Left kidney (tissue), 2 donors: ENCODE data around the gene SPPL2B. TPM values are rescaled to one million over a fixed set of nuclear protein-coding genes. Genes with fewer than 3 reads are reported as not detected.
"Not testable (repeated sequence)": the region's sequence is repeated elsewhere in the genome, so short reads cannot be mapped to it uniquely, and the experiment has no call there.

Source experiments
- DNase-seq: peaks from one replicate; pipeline ENCODE4 v3.0.0-alpha.2; 2013
- polyA plus RNA-seq: library from polyadenylated mRNA; unstranded; fragments of 120-200 nt; gene quantifications from one replicate; pipeline ENCODE4 v1.2.1, GENCODE V29; 2013; ENCODE audit not compliant: insufficient read length

The SPPL2B gene
- polyA plus RNA-seq, 1 donor: 72.7 TPM

DNA sequence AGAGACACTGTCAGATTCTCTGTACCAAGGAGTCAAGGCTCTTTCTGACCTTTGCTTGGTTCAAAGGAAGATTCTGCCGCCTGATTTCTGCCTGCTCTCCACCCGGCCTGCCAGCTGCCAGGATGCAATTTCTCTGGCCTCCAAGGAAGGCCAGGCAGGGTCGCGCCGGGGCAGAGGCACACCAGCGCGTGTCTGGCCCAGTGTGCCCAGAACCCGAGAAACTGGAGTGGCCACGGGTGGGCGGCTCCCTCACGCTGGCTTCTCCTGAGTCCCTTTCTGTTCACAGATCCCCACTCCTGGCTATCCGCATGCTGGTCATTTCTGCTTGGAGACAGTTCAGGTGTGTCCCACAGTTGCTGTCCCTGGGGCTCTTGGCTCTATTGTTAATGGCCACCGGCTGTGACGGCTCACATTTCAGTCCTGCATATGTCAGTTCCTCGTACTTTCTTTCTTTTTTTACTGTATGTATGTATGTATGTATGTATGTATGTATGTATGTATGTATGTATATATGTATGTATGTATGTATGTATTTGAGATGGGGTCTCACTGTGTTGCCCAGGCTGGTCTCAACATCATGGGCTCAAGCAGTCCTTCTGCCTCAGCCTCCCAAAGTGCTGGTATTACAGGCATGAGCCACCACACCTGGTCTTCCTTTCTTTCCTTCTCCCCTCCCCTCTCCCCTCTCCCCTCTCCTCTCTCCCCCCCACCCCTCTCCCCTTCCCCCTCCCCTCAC, 48.5 kb downstream of the SPPL2B start:
- no peak for DNase-seq

DNA sequence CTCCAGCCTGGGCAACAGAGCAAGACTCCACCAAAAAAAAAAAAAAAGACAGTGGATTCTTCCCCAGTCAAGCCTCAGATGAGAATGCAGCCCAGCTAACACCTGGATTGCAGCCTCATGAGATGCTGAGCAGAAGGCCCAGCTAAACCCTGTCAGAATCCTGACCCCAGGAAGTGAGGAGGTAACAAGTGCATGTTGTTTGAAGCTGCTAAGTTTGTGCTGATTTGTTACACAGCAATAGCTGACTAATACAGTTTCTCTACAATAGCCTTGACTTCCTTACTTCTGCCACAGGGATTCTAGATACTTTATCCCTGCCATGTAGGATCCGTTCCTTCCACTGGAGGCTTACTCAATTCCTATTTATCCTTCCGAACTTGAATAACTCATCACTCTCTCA, 52.1 kb downstream of the SPPL2B start:
- no peak for DNase-seq

GRCh38 chr19:2381148-2381820, 52.8 kb downstream of the SPPL2B start:
- peak; percentile 61 for DNase-seq

DNA sequence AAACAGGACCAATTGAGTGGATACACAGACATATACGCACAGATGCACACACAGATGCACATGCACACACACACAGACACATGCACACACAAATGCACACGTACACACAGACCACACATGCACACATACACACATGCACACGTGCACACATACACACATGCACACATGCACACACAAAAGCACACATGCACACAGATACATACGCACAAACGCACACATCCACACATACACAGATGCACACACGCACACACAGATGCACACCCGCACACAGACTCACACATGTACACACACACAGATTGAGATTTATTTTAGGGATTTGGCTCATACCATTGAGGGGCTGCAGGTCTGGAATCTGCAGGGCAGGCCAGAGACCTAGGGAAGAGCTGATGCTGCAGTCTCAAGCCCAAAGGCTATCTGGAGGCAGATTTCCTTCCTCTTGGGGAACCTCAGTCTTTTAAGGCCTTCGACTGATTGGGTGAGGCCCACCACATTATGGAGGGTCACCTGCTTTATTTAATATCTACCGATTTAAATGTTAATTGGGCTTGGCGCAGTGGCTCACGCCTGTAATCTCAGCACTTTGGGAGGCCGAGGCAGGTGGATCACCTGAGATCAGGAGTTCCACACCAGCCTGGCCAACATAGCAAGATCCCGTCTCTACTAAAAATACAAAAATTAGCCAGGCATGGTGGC, 54.2 kb downstream of the SPPL2B start:
- no peak for DNase-seq

DNA sequence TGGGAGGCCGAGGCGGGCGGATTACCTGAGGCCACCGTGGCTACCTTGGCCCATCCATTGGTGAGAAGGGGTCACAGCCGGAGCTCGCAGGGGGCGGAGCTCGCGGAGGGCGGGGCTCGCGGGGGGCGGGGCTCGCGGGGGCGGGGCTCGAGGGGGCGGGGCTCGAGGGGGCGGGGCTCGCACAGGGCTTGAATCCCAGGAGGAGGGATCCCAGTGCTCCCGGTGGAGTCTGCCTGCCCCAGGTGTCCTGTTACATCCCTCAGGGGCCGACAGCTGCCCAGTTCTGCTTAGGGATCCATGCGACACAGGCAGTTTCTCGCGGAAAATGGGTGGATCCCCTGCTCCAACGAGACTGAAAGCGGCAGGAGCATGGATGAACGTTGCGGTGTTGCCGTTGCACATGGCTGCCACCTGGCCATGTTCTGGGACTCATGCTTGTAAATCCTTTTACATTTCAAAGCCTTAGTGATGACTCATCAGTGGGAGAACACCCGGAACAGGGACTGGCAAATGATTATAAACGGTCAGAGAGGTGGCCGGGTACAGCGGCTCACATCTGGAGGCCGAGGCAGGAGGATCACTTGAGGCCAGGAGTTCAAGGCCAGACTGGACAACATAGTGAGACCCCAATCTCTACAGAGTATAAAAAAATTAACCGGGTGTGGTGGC, 56.7 kb downstream of the SPPL2B start:
- DNase-seq: no peak

GRCh38 chr19:2387367-2388288, 59.1 kb downstream of the SPPL2B start:
- no peak for DNase-seq

DNA sequence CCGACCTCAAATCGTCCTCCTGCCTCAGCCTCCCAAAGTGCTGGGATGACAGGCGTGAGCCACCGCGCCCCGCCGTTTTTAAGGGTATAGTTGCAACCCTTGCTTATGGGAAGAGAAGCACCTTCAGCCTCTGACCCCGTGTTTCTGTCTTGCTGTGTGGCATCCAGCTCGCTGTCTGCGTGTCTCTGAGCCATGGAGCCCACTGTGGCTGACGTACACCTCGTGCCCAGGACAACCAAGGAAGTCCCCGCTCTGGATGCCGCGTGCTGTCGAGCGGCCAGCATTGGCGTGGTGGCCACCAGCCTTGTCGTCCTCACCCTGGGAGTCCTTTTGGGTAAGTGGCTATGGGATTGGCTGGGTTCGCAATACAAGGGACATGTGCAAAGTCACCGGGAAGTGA, 61.1 kb downstream of the SPPL2B start:
- DNase-seq: no peak

DNA sequence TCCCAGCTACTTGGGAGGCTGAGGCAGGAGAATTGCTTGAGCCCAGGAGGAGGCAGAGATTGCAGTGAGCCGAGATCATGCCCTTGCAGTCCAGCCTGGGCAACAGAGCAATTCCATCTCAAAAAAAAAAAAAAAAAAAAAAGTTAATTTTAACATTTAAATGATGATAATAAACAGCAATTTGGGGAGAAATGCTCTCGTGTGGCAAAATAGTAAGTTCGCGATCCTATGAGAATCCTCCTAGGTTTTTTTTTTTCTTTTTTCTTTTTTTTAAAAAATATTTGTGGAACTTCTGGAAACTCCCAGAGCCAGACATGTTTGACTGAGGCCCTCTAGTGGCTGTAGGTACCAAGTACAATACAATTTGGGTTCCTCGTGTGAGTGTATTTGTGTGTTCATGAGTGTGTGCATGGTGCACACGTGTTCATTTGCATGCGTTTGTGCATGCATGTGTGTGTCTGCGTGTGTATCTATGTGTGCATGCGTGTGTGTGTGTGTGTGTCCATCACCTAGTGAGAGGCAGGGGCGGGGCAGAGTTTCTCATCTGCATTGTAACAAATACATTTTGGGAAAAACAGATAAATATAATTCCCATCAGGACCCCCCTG, 62.7 kb downstream of the SPPL2B start:
- DNase-seq: no peak

DNA sequence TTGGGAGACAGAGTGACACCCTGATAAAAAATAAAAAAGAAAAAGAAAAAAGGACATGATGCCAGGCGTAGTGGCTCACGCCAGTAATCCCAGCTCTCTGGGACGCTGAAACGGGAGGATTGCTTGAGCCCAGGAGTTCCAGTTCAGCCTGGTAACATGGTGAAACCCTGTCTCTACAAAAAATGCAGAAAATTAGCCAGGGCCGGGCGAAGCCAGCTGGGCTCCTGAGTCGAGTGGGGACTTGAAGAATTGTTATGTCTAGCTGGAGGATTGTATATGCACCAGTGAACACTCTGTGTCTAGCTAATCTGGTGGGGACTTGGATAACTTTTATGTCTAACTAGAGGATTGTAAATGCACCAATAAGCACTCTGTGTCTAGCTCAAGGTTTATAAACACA, 63.9 kb downstream of the SPPL2B start:
- no peak for DNase-seq

- not testable (repeated sequence) for DNase-seq
These were observed 64.4 kb downstream of the SPPL2B start for GRCh38 chr19:2392899-2393298.

DNA sequence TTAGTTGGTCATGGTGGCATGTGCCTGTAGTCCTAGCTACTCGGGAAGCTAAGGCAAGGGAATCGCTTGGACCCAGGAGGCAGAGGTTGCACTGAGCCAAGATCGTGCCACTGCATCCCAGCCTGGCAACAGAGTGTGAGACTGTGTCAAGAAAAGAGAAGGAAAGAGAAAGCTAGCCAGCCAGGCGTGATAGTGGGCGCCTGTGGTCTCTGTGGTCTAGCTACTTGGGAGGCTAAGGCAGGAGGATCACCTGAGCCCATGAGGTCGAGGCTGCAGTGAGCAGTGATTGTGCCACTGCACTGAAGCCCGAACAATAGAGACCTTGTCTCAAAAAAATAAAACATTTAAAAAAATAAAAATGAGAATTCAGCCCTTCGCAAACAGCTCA, 65.6 kb downstream of the SPPL2B start:
- DNase-seq: no peak

GRCh38 chr19:2394442-2395292, 66.2 kb downstream of the SPPL2B start:
- DNase-seq: no peak

DNA sequence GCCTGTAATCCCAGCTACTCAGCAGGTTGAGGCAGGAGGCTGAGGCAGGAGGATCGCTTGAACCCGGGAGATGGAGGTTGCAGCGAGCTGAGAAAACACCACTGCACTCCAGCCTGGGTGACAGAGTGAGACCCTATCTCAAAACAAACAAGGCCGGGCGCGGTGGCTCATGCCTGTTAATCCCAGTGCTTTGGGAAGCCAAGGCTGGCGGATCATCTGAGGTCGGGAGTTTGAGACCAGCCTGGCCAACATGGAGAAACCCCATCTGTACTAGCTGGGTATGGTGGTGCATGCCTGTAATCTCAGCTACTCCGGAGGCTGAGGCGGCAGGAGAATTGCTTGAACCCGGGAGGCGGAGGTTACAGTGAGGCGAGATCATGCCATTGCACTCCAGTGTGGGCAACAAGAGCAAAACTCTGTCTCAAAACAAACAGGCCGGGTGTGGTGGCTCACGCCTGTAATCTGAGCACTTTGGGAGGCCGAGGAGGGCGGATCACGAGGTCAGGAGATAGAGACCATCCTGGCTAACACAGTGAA, 66.9 kb downstream of the SPPL2B start:
- not testable (repeated sequence) for DNase-seq

GRCh38 chr19:2397173-2397572, 68.7 kb downstream of the SPPL2B start:
- DNase-seq: not testable (repeated sequence)

- no peak for DNase-seq
These were observed 70.3 kb downstream of the SPPL2B start for GRCh38 chr19:2398735-2399305.

GRCh38 chr19:2399582-2399981, 71.1 kb downstream of the SPPL2B start:
- DNase-seq: no peak
